ENCODE measurements around the gene RSRC1.

The RSRC1 gene

GRCh38 chr3:158565076-158565475 is 455.2 kb downstream of the RSRC1 start:
- H3K27ac ChIP-seq (ENCODE audit: insufficient read depth in 1 of 2, low read depth in 1 of 2, low read length in 2 of 2, poor library complexity in 1 of 2, severe bottlenecking in 2 of 2): no peak overlapping the region
- no peak for DNase-seq
- POLR2A ChIA-PET: no interaction called here
- no peaks in the 10 kb centered on the region for H3K9me3 ChIP-seq (ENCODE audit: control extremely low read depth in 1 of 5, control insufficient read depth in 4 of 5, insufficient read depth in 2 of 5, low read depth in 1 of 5, low read length in 4 of 5)
- H3K36me3 ChIP-seq (ENCODE audit: control insufficient read depth in 4 of 4, insufficient read depth in 4 of 4, low read length in 3 of 4): no peaks in the 10 kb centered on the region
- 100% methylated on average over 5 of the region's 6 CpGs for WGBS (ENCODE audit: insufficient coverage)
- no peaks in the 10 kb centered on the region for H3K4me1 ChIP-seq (ENCODE audit: control extremely low read depth in 1 of 4, control insufficient read depth in 4 of 4, insufficient read depth in 4 of 4, low read length in 3 of 4)
- CTCF ChIA-PET: no interaction called here
- H3K27me3 ChIP-seq (replicated peaks in 2 of 5; ENCODE audit: control insufficient read depth in 4 of 5, insufficient read depth in 5 of 5, low read length in 4 of 5): peaks cover 0 to 4% (median 0%) of the 10 kb centered on the region in 5 experiments
- H3K4me3 ChIP-seq (ENCODE audit: control insufficient read depth in 1 of 7, extremely low read depth in 1 of 7, insufficient read depth in 4 of 7, low read depth in 2 of 7, low read length in 6 of 7): no peak overlapping the region

- H3K36me3 ChIP-seq (ENCODE audit: control insufficient read depth in 4 of 4, insufficient read depth in 4 of 4, low read length in 3 of 4): no peaks in the 10 kb centered on the region
- peaks cover 0 to 8% (median 2%) of the 10 kb centered on the region in 5 experiments for H3K27me3 ChIP-seq (replicated peaks in 2 of 5; ENCODE audit: control insufficient read depth in 4 of 5, insufficient read depth in 5 of 5, low read length in 4 of 5)
- H3K27ac ChIP-seq (ENCODE audit: insufficient read depth in 1 of 2, low read depth in 1 of 2, low read length in 2 of 2, poor library complexity in 1 of 2, severe bottlenecking in 2 of 2): no peak overlapping the region
- H3K4me3 ChIP-seq (ENCODE audit: control insufficient read depth in 1 of 7, extremely low read depth in 1 of 7, insufficient read depth in 4 of 7, low read depth in 2 of 7, low read length in 6 of 7): no peak overlapping the region
- POLR2A ChIA-PET: no interaction called here
- H3K9me3 ChIP-seq (ENCODE audit: control extremely low read depth in 1 of 5, control insufficient read depth in 4 of 5, insufficient read depth in 2 of 5, low read depth in 1 of 5, low read length in 4 of 5): peaks cover 0 to 5% (median 0%) of the 10 kb centered on the region in 5 experiments
- CTCF ChIA-PET: interaction anchor here (0.6 to 2.4 kb wide), 3 partner anchors 11 to 36 kb away, joined by 3 to 8 read pairs (median 4); no protein-coding TSS in a partner anchor
- no CpG with 5 or more reads among the region's 3 CpGs for WGBS (ENCODE audit: insufficient coverage)
- DNase-seq: peak in 1 of 3 donors; percentile 29
- H3K4me1 ChIP-seq (ENCODE audit: control extremely low read depth in 1 of 4, control insufficient read depth in 4 of 4, insufficient read depth in 4 of 4, low read length in 3 of 4): peaks cover 0 to 12% (median 9%) of the 10 kb centered on the region in 4 experiments
Observed at GRCh38 chr3:158568784-158569183, 458.9 kb downstream of the RSRC1 start.

GRCh38 chr3:158569794-158570193 is 459.9 kb downstream of the RSRC1 start:
- DNase-seq: peak in 2 of 3 donors; percentile 14 to 41
- ChIA-PET POLR2A (interaction anchor here (0.7 to 2.4 kb wide), 2 partner anchors 75 to 1381 kb away, joined by 3 to 10 read pairs; partner anchors contain the start of gene GFM1), CTCF (interaction anchor here (1.6 to 1.7 kb wide), 2 partner anchors 30 to 37 kb away, joined by 3 to 4 read pairs; no protein-coding TSS in a partner anchor)
- no peaks in the 10 kb centered on the region for H3K36me3 ChIP-seq (ENCODE audit: control insufficient read depth in 4 of 4, insufficient read depth in 4 of 4, low read length in 3 of 4)
- no peak overlapping the region for H3K4me3 ChIP-seq (ENCODE audit: control insufficient read depth in 1 of 7, extremely low read depth in 1 of 7, insufficient read depth in 4 of 7, low read depth in 2 of 7, low read length in 6 of 7)
- H3K4me1 ChIP-seq (ENCODE audit: control extremely low read depth in 1 of 4, control insufficient read depth in 4 of 4, insufficient read depth in 4 of 4, low read length in 3 of 4): peaks cover 0 to 12% (median 9%) of the 10 kb centered on the region in 4 experiments
- WGBS (ENCODE audit: insufficient coverage): 82% methylated on average over 2 of the region's 3 CpGs
- H3K27me3 ChIP-seq (replicated peaks in 2 of 5; ENCODE audit: control insufficient read depth in 4 of 5, insufficient read depth in 5 of 5, low read length in 4 of 5): peaks cover 0 to 8% (median 2%) of the 10 kb centered on the region in 5 experiments
- H3K9me3 ChIP-seq (ENCODE audit: control extremely low read depth in 1 of 5, control insufficient read depth in 4 of 5, insufficient read depth in 2 of 5, low read depth in 1 of 5, low read length in 4 of 5): peaks cover 0 to 5% (median 0%) of the 10 kb centered on the region in 5 experiments
- H3K27ac ChIP-seq (ENCODE audit: insufficient read depth in 1 of 2, low read depth in 1 of 2, low read length in 2 of 2, poor library complexity in 1 of 2, severe bottlenecking in 2 of 2): no peak overlapping the region

GRCh38 chr3:158570999-158571702 is 461.3 kb downstream of the RSRC1 start, which contains the start of gene MLF1:
Gene MLF1, plus strand, starts transcription at chr3:158571194. Its CDS starts 107 bp downstream, at chr3:158571301.
- ChIA-PET POLR2A (interaction anchor here (0.7 to 2.4 kb wide), 3 partner anchors 73 to 1396 kb away, joined by 3 to 10 read pairs (median 4); partner anchors contain the start of gene GFM1), CTCF (interaction anchor here (1.0 to 1.7 kb wide), 6 partner anchors 10 to 221 kb away, joined by 3 to 6 read pairs (median 3); no protein-coding TSS in a partner anchor)
- peaks cover 0 to 5% (median 0%) of the 10 kb centered on the region in 5 experiments for H3K9me3 ChIP-seq (ENCODE audit: control extremely low read depth in 1 of 5, control insufficient read depth in 4 of 5, insufficient read depth in 2 of 5, low read depth in 1 of 5, low read length in 4 of 5)
- under 1% methylated on average over 44 of the region's 51 CpGs for WGBS (ENCODE audit: insufficient coverage)
- peak; percentile 92 to 95 (median 95) for DNase-seq
- H3K4me3 ChIP-seq (ENCODE audit: control insufficient read depth in 1 of 7, extremely low read depth in 1 of 7, insufficient read depth in 4 of 7, low read depth in 2 of 7, low read length in 6 of 7): peak within 1 kb of the TSS in 6 of 7 experiments; percentile 35 to 65 (median 54)
- peaks cover 0 to 8% (median 2%) of the 10 kb centered on the region in 5 experiments for H3K27me3 ChIP-seq (replicated peaks in 2 of 5; ENCODE audit: control insufficient read depth in 4 of 5, insufficient read depth in 5 of 5, low read length in 4 of 5)
- peak within 1 kb of the TSS in 1 of 2 experiments; percentile 71 for H3K27ac ChIP-seq (ENCODE audit: insufficient read depth in 1 of 2, low read depth in 1 of 2, low read length in 2 of 2, poor library complexity in 1 of 2, severe bottlenecking in 2 of 2)
- peaks cover 0 to 12% (median 9%) of the 10 kb centered on the region in 4 experiments for H3K4me1 ChIP-seq (ENCODE audit: control extremely low read depth in 1 of 4, control insufficient read depth in 4 of 4, insufficient read depth in 4 of 4, low read length in 3 of 4)
- H3K36me3 ChIP-seq (ENCODE audit: control insufficient read depth in 4 of 4, insufficient read depth in 4 of 4, low read length in 3 of 4): no peaks in the 10 kb centered on the region

- POLR2A ChIA-PET: no interaction called here
Observed at GRCh38 chr3:158571969-158572765, 462.3 kb downstream of the RSRC1 start.

GRCh38 chr3:158572766-158573060 is 462.8 kb downstream of the RSRC1 start:
- WGBS (ENCODE audit: insufficient coverage): 98% methylated on average over 7 of the region's 8 CpGs
- H3K36me3 ChIP-seq (ENCODE audit: control insufficient read depth in 4 of 4, insufficient read depth in 4 of 4, low read length in 3 of 4): no peaks in the 10 kb centered on the region
- peaks cover 0 to 8% (median 2%) of the 10 kb centered on the region in 5 experiments for H3K27me3 ChIP-seq (replicated peaks in 2 of 5; ENCODE audit: control insufficient read depth in 4 of 5, insufficient read depth in 5 of 5, low read length in 4 of 5)
- peaks cover 0 to 12% (median 9%) of the 10 kb centered on the region in 4 experiments for H3K4me1 ChIP-seq (ENCODE audit: control extremely low read depth in 1 of 4, control insufficient read depth in 4 of 4, insufficient read depth in 4 of 4, low read length in 3 of 4)
- CTCF ChIA-PET: no interaction called here
- DNase-seq: no peak
- POLR2A ChIA-PET: no interaction called here
- H3K27ac ChIP-seq (ENCODE audit: insufficient read depth in 1 of 2, low read depth in 1 of 2, low read length in 2 of 2, poor library complexity in 1 of 2, severe bottlenecking in 2 of 2): no peak overlapping the region
- H3K4me3 ChIP-seq (ENCODE audit: control insufficient read depth in 1 of 7, extremely low read depth in 1 of 7, insufficient read depth in 4 of 7, low read depth in 2 of 7, low read length in 6 of 7): no peak overlapping the region
- peaks cover 0 to 5% (median 0%) of the 10 kb centered on the region in 5 experiments for H3K9me3 ChIP-seq (ENCODE audit: control extremely low read depth in 1 of 5, control insufficient read depth in 4 of 5, insufficient read depth in 2 of 5, low read depth in 1 of 5, low read length in 4 of 5)

More at GRCh38 chr3:158571969-158572765, 462.3 kb downstream of the RSRC1 start:
- no peak overlapping the region for H3K4me3 ChIP-seq (ENCODE audit: control insufficient read depth in 1 of 7, extremely low read depth in 1 of 7, insufficient read depth in 4 of 7, low read depth in 2 of 7, low read length in 6 of 7)
- H3K9me3 ChIP-seq (ENCODE audit: control extremely low read depth in 1 of 5, control insufficient read depth in 4 of 5, insufficient read depth in 2 of 5, low read depth in 1 of 5, low read length in 4 of 5): peaks cover 0 to 5% (median 0%) of the 10 kb centered on the region in 5 experiments
- H3K27ac ChIP-seq (ENCODE audit: insufficient read depth in 1 of 2, low read depth in 1 of 2, low read length in 2 of 2, poor library complexity in 1 of 2, severe bottlenecking in 2 of 2): no peak overlapping the region
- CTCF ChIA-PET: no interaction called here
- H3K36me3 ChIP-seq (ENCODE audit: control insufficient read depth in 4 of 4, insufficient read depth in 4 of 4, low read length in 3 of 4): no peaks in the 10 kb centered on the region
- peaks cover 0 to 12% (median 9%) of the 10 kb centered on the region in 4 experiments for H3K4me1 ChIP-seq (ENCODE audit: control extremely low read depth in 1 of 4, control insufficient read depth in 4 of 4, insufficient read depth in 4 of 4, low read length in 3 of 4)
- H3K27me3 ChIP-seq (replicated peaks in 2 of 5; ENCODE audit: control insufficient read depth in 4 of 5, insufficient read depth in 5 of 5, low read length in 4 of 5): peaks cover 0 to 8% (median 2%) of the 10 kb centered on the region in 5 experiments
- no peak for DNase-seq
- WGBS (ENCODE audit: insufficient coverage): 93% methylated on average over 15 of the region's 16 CpGs
